K562 (cell line): ENCODE measurements around the gene KRAS. TPM values are rescaled to one million over a fixed set of nuclear protein-coding genes. Genes with fewer than 3 reads are reported as not detected.

ENCODE experiments used
- ATAC-seq: fragments of 200-7000 bp; cut with Tn5 transposase; 3 replicates; pipeline ENCODE4 v1.9.1; 2020; ENCODE audit warnings: moderate library complexity
- BruUV-seq: library from RNA; stranded (reverse); fragments of 400-500 nt; replicated peaks from 2 replicates; lab custom pipeline; 2021; lab: Mats Ljungman, UMichigan
- CTCF ChIA-PET: fragments of 300-600 bp; formaldehyde crosslinking; extraction: SDS; loops from one replicate; lab custom pipeline; 2021; ENCODE audit warnings: low intra/inter-chr PET ratio; lab: Yijun Ruan, JAX
- POLR2A ChIA-PET: fragments of 300-600, 350-650 bp; sonication (Branson Sonifier 250); formaldehyde crosslinking; extraction: SDS; loops from one replicate; lab custom pipeline; 2021; ENCODE audit warnings: antibody characterized with exemption, inconsistent platforms; lab: Yijun Ruan, JAX
- DNase-seq, 4 experiments: peaks; one replicate each; pipeline versions ENCODE4 v3.0.0 to v3.0.0-alpha.2; 2011 to 2018; ENCODE audit warnings: low spot score in 3 of 4, mixed read lengths in 3 of 4; ENCODE audit errors: extremely low read depth in 1 of 4
- FAIRE-seq: peaks from 2 replicates; lab custom pipeline; 2011; peaks lifted over from hg19 to GRCh38; lab: Jason Lieb, UNC
- H2AFZ ChIP-seq: 2 replicates; pipeline ENCODE4 v1.6.0; 2011; ENCODE audit warnings: low read depth, low read length, control low read depth, inconsistent platforms
- H3K27ac ChIP-seq: fragments of 200-600 bp; 3 replicates; pipeline ENCODE4 v1.8.0; 2011; ENCODE audit warnings: low read depth, mild to moderate bottlenecking, control low read depth, inconsistent platforms, low read length, moderate library complexity, mixed read lengths; ENCODE audit errors: extremely low read depth
- H3K27me3 ChIP-seq, 2 experiments: fragments of 300-600 bp in 1 of 2; 2 replicates in 1 of 2; 3 replicates in 1 of 2; pipeline versions ENCODE4 v1.6.0 to v1.8.0; 2011; ENCODE audit warnings: inconsistent platforms in 2 of 2, low read length in 2 of 2, mild to moderate bottlenecking in 1 of 2, mixed read lengths in 1 of 2, moderate library complexity in 1 of 2; ENCODE audit not compliant: control insufficient read depth in 2 of 2, insufficient read depth in 2 of 2
- H3K36me3 ChIP-seq: fragments of 300-600 bp; 3 replicates; pipeline ENCODE4 v1.8.0; 2011; ENCODE audit warnings: mild to moderate bottlenecking, low read length, inconsistent platforms; ENCODE audit not compliant: control insufficient read depth, insufficient read depth
- H3K4me1 ChIP-seq, 2 experiments: fragments of 200-600 bp in 1 of 2; replicated peaks in 1 of 2; 2 replicates in 1 of 2; 3 replicates in 1 of 2; pipeline versions ENCODE4 v1.5.1 to v1.8.0; 2011; ENCODE audit warnings: inconsistent platforms in 2 of 2, low read length in 2 of 2, mild to moderate bottlenecking in 1 of 2, mixed read lengths in 1 of 2, moderate library complexity in 1 of 2; ENCODE audit not compliant: control insufficient read depth in 2 of 2, insufficient read depth in 2 of 2
- H3K4me2 ChIP-seq: 2 replicates; pipeline ENCODE4 v1.6.1; 2011; ENCODE audit warnings: low read length, control low read depth, inconsistent platforms, mixed read lengths; ENCODE audit not compliant: insufficient read depth
- H3K4me3 ChIP-seq: fragments of 200-600 bp; sonication (generic), shearing (Covaris generic); 2 replicates; pipeline ENCODE4 v1.5.1; 2016; ENCODE audit warnings: control low read depth, inconsistent platforms
- H3K79me2 ChIP-seq: fragments of 200-600 bp; 3 replicates; pipeline ENCODE4 v1.8.0; 2011; ENCODE audit warnings: low read length, inconsistent platforms; ENCODE audit not compliant: control insufficient read depth, insufficient read depth
- H3K9ac ChIP-seq, 2 experiments: 2 replicates each; pipeline versions ENCODE4 v1.6.0 to v1.6.1; 2011; ENCODE audit warnings: low read depth in 2 of 2, low read length in 2 of 2, control low read depth in 1 of 2, inconsistent platforms in 1 of 2, mild to moderate bottlenecking in 1 of 2, mixed read lengths in 1 of 2; ENCODE audit not compliant: insufficient read depth in 1 of 2
- H3K9me1 ChIP-seq: one replicate; pipeline ENCODE4 v1.6.0; 2011; ENCODE audit warnings: inconsistent platforms, mild to moderate bottlenecking, low read length, moderate library complexity; ENCODE audit not compliant: control insufficient read depth, insufficient read depth
- H3K9me3 ChIP-seq: replicated peaks from 2 replicates; pipeline ENCODE4 v1.5.1; 2011; ENCODE audit warnings: low read depth, low read length, inconsistent platforms; ENCODE audit not compliant: control insufficient read depth, insufficient read depth
- H4K20me1 ChIP-seq: replicated peaks from 2 replicates; pipeline ENCODE4 v1.6.1; 2011; ENCODE audit warnings: low read length, inconsistent platforms, mixed read lengths; ENCODE audit not compliant: control insufficient read depth, insufficient read depth
- ARNT ChIP-seq, 2 experiments: fragments of 450-650 bp; IDR thresholded peaks; 2 replicates each; pipeline ENCODE4 v1.6.1; 2016; ENCODE audit warnings: mild to moderate bottlenecking in 1 of 2
- CBX1 ChIP-seq: sonication (generic); IDR thresholded peaks from 2 replicates; pipeline ENCODE4 v1.6.1; 2016; ENCODE audit warnings: antibody characterized with exemption, low read depth, mild to moderate bottlenecking
- CBX3 ChIP-seq, 2 experiments: IDR thresholded peaks; 1 replicate in 1 of 2; 2 replicates in 1 of 2; pipeline ENCODE4 v1.6.1; 2012; ENCODE audit warnings: inconsistent platforms in 2 of 2, low read length in 2 of 2, borderline replicate concordance in 1 of 2, control low read depth in 1 of 2
- NCOA1 ChIP-seq: fragments of 450-650 bp; IDR thresholded peaks from 2 replicates; pipeline ENCODE4 v1.6.1; 2016; ENCODE audit warnings: low read depth
- NUFIP1 ChIP-seq: fragments of 450-650 bp; IDR thresholded peaks from 2 replicates; pipeline ENCODE4 v1.6.1; 2018; ENCODE audit not compliant: partially characterized antibody
- SPI1 ChIP-seq: IDR thresholded peaks from 2 replicates; pipeline ENCODE4 v1.6.1; 2011; ENCODE audit warnings: low read depth, low read length, control low read depth, borderline replicate concordance
- SRSF7 ChIP-seq: fragments of 200-400 bp; formaldehyde crosslinking; optimal IDR thresholded peaks from 2 replicates; pipeline ENCODE3; 2017; ENCODE audit warnings: mild to moderate bottlenecking, low read depth, low read length
- WHSC1 ChIP-seq: IDR thresholded peaks from one replicate; pipeline ENCODE4 v1.6.1; 2012; ENCODE audit warnings: low read length, control low read depth, inconsistent platforms
- ZFX ChIP-seq: sonication (generic); formaldehyde crosslinking; IDR thresholded peaks from 2 replicates; pipeline ENCODE4 v1.8.0; 2022; ENCODE audit warnings: mild to moderate bottlenecking, missing genetic modification reagents, moderate library complexity
- in situ Hi-C: fragments of 300-500 bp; cut with MboI; formaldehyde crosslinking; loops from 4 replicates; pipeline ENCODE4 v1.15.0; 2018; ENCODE audit warnings: inconsistent platforms, mixed read lengths
- intact Hi-C: fragments of 100-400 bp; cut with micrococcal nuclease; formaldehyde crosslinking; loops from 2 replicates; pipeline ENCODE4 v1.14.2; 2022
- polyA plus RNA-seq, 8 experiments: library from polyadenylated mRNA; depleted of rRNA in 4 of 8; stranded (reverse) in 5 of 8; unstranded in 3 of 8; fragments of >200 nt; fragmentation: Nextera tagmentation in 2 of 8; fragmentation: Illumina TruSeq in 1 of 8; extraction: Ambion mirVana in 2 of 8; extraction: Trizol in 1 of 8; gene quantifications; 2 replicates each; pipeline versions ENCODE4 v1.2.1 to v1.2.3, GENCODE V29; 2011 to 2014; ENCODE audit warnings: inconsistent platforms in 1 of 8, missing spikeins in 1 of 8
- total RNA-seq, 7 experiments: library from RNA; depleted of rRNA in 6 of 7; stranded (reverse); fragments of >200 nt in 6 of 7; fragmentation: Illumina TruSeq in 2 of 7; extraction: Trizol in 2 of 7; gene quantifications; 2 replicates each; pipeline versions ENCODE4 v1.2.1 to v1.2.3, GENCODE V29; 2011 to 2021; ENCODE audit warnings: low replicate concordance in 1 of 7
- TF ChIP-seq, protein P1 (sequence below): fragments of 250-450 bp; sonication (Bioruptor Pico); IDR thresholded peaks from 2 replicates; pipeline ENCODE4 v1.4.0; 2020; ENCODE audit warnings: mild to moderate bottlenecking, moderate library complexity, borderline replicate concordance

Gene KRAS
- total and polyA plus RNA-seq, 9 of the 15 experiments (the other 6 are each of a cell fraction or from before 2014, with no cell fraction given): 7.2 to 21.2 (median 12.7) TPM

DNA sequence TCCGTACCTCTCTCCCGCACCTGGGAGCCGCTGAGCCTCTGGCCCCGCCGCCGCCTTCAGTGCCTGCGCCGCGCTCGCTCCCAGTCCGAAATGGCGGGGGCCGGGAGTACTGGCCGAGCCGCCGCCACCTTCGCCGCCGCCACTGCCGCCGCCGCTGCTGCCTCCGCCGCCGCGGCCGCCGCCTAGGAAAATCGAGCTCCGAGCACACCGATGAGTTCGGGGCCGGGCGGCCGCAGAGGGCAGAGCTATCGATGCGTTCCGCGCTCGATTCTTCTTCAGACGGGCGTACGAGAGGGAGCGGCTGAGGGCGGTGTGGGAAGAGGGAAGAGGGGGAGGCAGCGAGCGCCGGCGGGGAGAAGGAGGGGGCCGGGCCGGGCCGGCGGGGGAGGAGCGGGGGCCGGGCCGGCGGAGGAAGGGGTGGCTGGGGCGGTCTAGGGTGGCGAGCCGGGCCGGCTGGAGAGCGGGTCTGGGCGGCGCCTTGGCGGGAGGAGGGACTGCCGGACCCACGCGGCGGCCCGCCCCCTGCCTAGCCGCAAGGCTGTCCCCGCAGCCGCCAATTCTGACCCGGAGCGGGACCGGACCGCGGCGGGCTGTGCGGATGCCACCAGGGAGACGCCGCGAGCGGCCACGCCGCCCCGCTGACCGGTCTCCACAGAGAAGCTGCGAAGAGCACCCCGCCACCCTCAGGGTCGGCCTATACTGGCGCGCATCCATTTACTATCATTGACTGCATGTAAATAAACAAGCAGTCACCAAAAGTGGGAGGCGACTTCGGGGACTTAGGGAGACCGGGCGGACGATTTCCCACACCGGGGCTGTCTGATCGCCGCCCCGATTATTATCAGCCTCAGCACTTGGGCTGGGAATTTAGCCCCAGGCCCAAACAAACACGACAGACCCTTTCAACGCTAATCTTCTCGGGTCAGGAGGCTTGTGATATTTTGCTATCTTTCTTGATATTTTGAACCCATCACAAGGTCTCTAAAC is at the start of gene KRAS (continued):
- no peak for TF ChIP-seq SPI1
- no peak for TF ChIP-seq NUFIP1
- peak; percentile 85 for TF ChIP-seq CBX1
- TF ChIP-seq CBX3 (IDR thresholded peaks at IDR 0.05; ENCODE audit: borderline replicate concordance in 1 of 2, low read length in 2 of 2): no peak
- no peak for TF ChIP-seq SRSF7

DNA sequence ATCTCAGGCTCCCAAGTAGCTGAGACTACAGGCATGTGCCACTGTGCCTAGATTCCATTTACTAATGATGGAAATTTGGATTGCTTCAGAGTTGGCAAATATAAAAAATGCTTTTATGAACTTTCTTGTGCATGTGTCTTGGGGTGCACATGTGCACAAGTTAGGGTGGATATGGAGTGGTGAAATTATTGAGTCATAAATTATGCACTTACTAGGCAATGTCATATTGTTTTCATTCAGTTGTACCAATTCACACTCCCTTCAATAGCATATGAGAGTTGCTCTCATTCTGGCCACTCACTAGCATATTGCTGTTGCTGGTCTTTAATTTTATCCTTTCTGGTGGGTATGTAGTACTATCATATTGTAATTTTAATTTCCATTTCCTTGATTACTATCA is 45.7 kb upstream of the KRAS start:
- H3K9me3 ChIP-seq: no peaks in the 10 kb centered on the region
- H3K4me3 ChIP-seq: no peak overlapping the region
- DNase-seq: no peak
- H3K4me2 ChIP-seq: no peak overlapping the region
- H2AFZ ChIP-seq: no peak overlapping the region
- H3K27ac ChIP-seq: no peak overlapping the region
- no peaks in the 10 kb centered on the region for H3K79me2 ChIP-seq
- H3K4me1 ChIP-seq: no peaks in the 10 kb centered on the region
- H3K9ac ChIP-seq: no peak overlapping the region
- H3K27me3 ChIP-seq: peaks cover 0 to 4% of the 10 kb centered on the region in 2 experiments; a peak in 3 of 5 replicates
- no peaks in the 10 kb centered on the region for H4K20me1 ChIP-seq
- ChIA-PET CTCF (no interaction called here), POLR2A (no interaction called here)
- TF ChIP-seq ARNT (IDR thresholded peaks at IDR 0.05) (no peak), WHSC1 (no peak), ZFX (no peak), NCOA1 (no peak)
- TF ChIP-seq, protein P1, sequence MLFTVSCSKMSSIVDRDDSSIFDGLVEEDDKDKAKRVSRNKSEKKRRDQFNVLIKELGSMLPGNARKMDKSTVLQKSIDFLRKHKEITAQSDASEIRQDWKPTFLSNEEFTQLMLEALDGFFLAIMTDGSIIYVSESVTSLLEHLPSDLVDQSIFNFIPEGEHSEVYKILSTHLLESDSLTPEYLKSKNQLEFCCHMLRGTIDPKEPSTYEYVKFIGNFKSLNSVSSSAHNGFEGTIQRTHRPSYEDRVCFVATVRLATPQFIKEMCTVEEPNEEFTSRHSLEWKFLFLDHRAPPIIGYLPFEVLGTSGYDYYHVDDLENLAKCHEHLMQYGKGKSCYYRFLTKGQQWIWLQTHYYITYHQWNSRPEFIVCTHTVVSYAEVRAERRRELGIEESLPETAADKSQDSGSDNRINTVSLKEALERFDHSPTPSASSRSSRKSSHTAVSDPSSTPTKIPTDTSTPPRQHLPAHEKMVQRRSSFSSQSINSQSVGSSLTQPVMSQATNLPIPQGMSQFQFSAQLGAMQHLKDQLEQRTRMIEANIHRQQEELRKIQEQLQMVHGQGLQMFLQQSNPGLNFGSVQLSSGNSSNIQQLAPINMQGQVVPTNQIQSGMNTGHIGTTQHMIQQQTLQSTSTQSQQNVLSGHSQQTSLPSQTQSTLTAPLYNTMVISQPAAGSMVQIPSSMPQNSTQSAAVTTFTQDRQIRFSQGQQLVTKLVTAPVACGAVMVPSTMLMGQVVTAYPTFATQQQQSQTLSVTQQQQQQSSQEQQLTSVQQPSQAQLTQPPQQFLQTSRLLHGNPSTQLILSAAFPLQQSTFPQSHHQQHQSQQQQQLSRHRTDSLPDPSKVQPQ (CRISPR knock-in tag): no peak
- H3K9me1 ChIP-seq: no peaks in the 10 kb centered on the region
- H3K36me3 ChIP-seq: no peaks in the 10 kb centered on the region
- intact Hi-C loops: no loop called here
- ATAC-seq: no peak
- in situ Hi-C loops: no loop called here
- no peak for FAIRE-seq
- BruUV-seq: no TSS peak
